Measurements from ENCODE around the gene NEDD9.

NEDD9 gene

DNA sequence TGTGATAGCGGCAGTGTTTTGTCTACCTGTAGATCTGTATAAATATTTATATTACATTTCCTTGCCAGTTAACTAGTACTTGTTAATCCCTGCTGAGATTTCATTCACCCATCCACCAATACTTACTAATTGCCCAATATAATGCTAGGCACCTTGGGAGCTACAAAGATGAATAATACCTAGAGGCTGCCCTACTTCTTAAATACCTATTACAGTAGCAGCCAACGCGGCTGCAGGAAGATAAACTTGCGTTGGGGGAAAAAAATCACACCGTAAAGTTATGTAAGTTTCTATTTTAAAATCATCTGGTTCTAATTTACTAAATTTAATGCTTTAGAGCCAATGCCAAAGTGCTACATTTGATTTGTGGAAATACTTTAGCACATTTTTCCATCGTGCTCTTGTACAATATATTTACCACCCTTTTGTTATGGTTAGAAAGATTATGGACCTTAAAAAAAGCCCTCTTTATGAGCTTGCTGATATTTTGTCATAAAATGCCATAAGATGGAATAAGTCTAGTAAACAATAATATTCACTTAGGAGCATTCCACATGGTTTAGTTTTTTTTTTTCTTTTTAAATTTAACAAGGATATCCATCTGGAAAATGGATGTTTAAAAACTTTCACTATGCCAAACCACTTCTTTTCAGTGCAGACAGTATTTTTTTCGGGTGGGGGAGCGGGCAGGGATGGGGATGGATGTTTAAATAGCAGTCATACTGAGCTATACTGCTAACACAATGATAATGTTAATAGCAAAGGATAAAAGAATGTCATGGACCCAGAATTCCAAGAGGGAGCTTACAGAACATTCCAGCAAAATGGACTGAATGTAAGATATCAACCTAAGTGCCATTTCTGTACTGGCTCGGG lies 13.2 kb upstream of the NEDD9 start:
- no peak overlapping the region for H3K9ac ChIP-seq (ENCODE audit: low read length)
- H3K4me3 ChIP-seq (ENCODE audit: low read length): no peak overlapping the region
- no peaks in the 10 kb centered on the region for H3K79me2 ChIP-seq (ENCODE audit: low read length)
- H4K20me1 ChIP-seq (ENCODE audit: insufficient read depth, low read length): peaks cover 5% of the 10 kb centered on the region
- no peaks in the 10 kb centered on the region for H3K27me3 ChIP-seq (ENCODE audit: low read depth, low read length)
- no peak overlapping the region for H2AFZ ChIP-seq (ENCODE audit: low read depth, low read length)
- peaks cover 35% of the 10 kb centered on the region for H3K36me3 ChIP-seq (replicated peaks; ENCODE audit: low read depth, low read length)
- H3K4me1 ChIP-seq (ENCODE audit: low read length): peaks cover 6% of the 10 kb centered on the region; the same call in 1 of the 2 replicates
- no peak overlapping the region for H3K27ac ChIP-seq (ENCODE audit: low read length)
- no peak overlapping the region for H3K4me2 ChIP-seq (ENCODE audit: low read length)
- no peak for TF ChIP-seq EZH2phosphoT487 (IDR thresholded peaks at IDR 0.05; ENCODE audit: low read depth)
- TF ChIP-seq, protein P1, sequence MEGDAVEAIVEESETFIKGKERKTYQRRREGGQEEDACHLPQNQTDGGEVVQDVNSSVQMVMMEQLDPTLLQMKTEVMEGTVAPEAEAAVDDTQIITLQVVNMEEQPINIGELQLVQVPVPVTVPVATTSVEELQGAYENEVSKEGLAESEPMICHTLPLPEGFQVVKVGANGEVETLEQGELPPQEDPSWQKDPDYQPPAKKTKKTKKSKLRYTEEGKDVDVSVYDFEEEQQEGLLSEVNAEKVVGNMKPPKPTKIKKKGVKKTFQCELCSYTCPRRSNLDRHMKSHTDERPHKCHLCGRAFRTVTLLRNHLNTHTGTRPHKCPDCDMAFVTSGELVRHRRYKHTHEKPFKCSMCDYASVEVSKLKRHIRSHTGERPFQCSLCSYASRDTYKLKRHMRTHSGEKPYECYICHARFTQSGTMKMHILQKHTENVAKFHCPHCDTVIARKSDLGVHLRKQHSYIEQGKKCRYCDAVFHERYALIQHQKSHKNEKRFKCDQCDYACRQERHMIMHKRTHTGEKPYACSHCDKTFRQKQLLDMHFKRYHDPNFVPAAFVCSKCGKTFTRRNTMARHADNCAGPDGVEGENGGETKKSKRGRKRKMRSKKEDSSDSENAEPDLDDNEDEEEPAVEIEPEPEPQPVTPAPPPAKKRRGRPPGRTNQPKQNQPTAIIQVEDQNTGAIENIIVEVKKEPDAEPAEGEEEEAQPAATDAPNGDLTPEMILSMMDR (IDR thresholded peaks at IDR 0.05; ENCODE audit: low read depth, low read length): no peak
- no peaks in the 10 kb centered on the region for H3K9me3 ChIP-seq (ENCODE audit: insufficient read depth, low read length)

DNA sequence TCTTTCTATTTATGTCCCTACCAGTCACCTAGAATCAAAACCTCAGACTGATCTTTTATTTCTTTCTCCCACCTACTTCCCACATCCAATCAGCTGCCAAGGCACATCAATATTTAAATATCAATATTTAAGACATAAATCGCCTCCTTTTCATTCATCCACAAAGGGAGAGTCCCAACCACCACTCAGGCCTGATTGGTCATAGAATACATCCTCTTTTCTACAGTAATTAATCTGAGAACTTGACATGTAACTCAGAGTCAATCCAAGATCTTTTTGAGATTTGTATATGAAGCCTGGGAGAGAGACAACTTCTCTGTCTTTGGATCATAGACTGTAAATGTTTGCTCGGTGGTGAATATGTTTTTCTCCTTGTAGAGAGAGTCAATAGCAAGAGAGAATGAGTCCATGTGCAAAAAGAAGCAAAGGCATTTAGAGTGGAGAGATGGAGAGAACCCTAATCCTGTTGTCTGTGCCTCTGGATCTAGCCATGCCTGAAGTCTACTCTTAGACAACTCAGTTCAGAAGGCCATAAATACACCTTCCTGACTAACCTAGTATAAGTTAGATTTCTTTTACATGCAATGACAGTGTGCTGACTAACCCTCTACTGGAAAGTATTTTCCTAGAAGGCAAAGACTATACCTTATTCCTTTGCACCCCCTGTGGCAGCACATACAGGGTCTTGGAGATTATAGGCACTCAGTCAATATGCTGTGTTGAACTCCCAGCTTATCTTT lies 12.1 kb upstream of the NEDD9 start:
- TF ChIP-seq, protein P1 (IDR thresholded peaks at IDR 0.05; ENCODE audit: low read depth, low read length): no peak
- no peak for TF ChIP-seq EZH2phosphoT487 (IDR thresholded peaks at IDR 0.05; ENCODE audit: low read depth)
- no peaks in the 10 kb centered on the region for H3K27me3 ChIP-seq (ENCODE audit: low read depth, low read length)
- peaks cover 24% of the 10 kb centered on the region for H3K36me3 ChIP-seq (replicated peaks; ENCODE audit: low read depth, low read length)
- no peaks in the 10 kb centered on the region for H3K9me3 ChIP-seq (ENCODE audit: insufficient read depth, low read length)
- peaks cover 6% of the 10 kb centered on the region; the same call in 1 of the 2 replicates for H3K4me1 ChIP-seq (ENCODE audit: low read length)
- H3K79me2 ChIP-seq (ENCODE audit: low read length): no peaks in the 10 kb centered on the region
- no peak overlapping the region for H2AFZ ChIP-seq (ENCODE audit: low read depth, low read length)
- H3K27ac ChIP-seq (ENCODE audit: low read length): no peak overlapping the region
- H3K4me2 ChIP-seq (ENCODE audit: low read length): no peak overlapping the region
- no peak overlapping the region for H3K4me3 ChIP-seq (ENCODE audit: low read length)
- peaks cover 5% of the 10 kb centered on the region for H4K20me1 ChIP-seq (ENCODE audit: insufficient read depth, low read length)
- H3K9ac ChIP-seq (ENCODE audit: low read length): no peak overlapping the region

DNA sequence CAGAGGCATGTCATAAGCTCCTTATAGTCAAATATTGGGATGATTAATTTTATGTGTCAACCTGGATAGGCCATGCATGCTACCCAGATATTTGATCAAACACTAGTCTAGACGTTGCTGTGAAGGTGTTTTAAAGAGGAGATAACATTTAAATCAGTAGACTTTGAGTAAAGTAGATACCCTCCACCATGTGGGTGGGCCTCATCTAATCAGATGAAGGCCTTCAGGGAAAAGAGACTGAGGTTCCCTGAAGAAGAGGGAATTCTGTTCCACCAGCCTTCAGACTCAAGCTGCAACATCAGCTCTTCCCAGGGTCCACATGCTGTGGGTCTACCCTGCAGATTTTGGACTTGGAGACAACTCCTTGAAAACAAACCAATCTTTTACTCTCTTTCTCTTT lies 11.4 kb upstream of the NEDD9 start:
- TF ChIP-seq, protein P1 (IDR thresholded peaks at IDR 0.05; ENCODE audit: low read depth, low read length): no peak
- no peak for TF ChIP-seq EZH2phosphoT487 (IDR thresholded peaks at IDR 0.05; ENCODE audit: low read depth)
- Histone ChIP-seq H3K4me1 (ENCODE audit: low read length) (peaks cover 6% of the 10 kb centered on the region; the same call in 1 of the 2 replicates), H3K27me3 (ENCODE audit: low read depth, low read length) (no peaks in the 10 kb centered on the region), H4K20me1 (ENCODE audit: insufficient read depth, low read length) (peaks cover 5% of the 10 kb centered on the region), H3K4me2 (ENCODE audit: low read length) (no peak overlapping the region), H3K9ac (ENCODE audit: low read length) (no peak overlapping the region), H3K79me2 (ENCODE audit: low read length) (no peaks in the 10 kb centered on the region), H3K9me3 (ENCODE audit: insufficient read depth, low read length) (no peaks in the 10 kb centered on the region), H3K36me3 (replicated peaks; ENCODE audit: low read depth, low read length) (peaks cover 17% of the 10 kb centered on the region), H3K4me3 (ENCODE audit: low read length) (no peak overlapping the region), H2AFZ (ENCODE audit: low read depth, low read length) (no peak overlapping the region), H3K27ac (ENCODE audit: low read length) (no peak overlapping the region)

DNA sequence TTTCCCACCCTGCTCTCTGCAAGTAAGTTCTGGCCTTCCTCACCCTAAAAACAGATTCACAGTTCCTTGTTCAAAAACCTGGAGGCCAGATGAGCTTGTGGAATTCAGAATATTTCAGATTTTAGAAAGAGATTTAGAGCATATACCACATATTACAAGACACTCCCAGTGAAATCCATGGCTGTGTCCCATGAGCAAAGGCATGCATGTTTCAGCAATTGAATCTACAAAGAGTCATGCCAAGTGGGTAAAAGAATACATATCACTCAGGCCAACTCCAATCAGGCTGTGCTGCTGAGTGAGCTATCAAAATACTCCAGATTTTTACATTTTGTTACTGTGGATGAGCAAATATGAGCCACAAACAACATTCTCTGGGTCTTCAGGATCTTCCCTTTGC lies 10.2 kb upstream of the NEDD9 start:
- H3K4me1 ChIP-seq (ENCODE audit: low read length): peaks cover 6% of the 10 kb centered on the region; the same call in 1 of the 2 replicates
- TF ChIP-seq, protein P1 (IDR thresholded peaks at IDR 0.05; ENCODE audit: low read depth, low read length): no peak
- no peak for TF ChIP-seq EZH2phosphoT487 (IDR thresholded peaks at IDR 0.05; ENCODE audit: low read depth)
- no peak overlapping the region for H3K4me2 ChIP-seq (ENCODE audit: low read length)
- H3K27ac ChIP-seq (ENCODE audit: low read length): no peak overlapping the region
- no peaks in the 10 kb centered on the region for H3K27me3 ChIP-seq (ENCODE audit: low read depth, low read length)
- H3K36me3 ChIP-seq (replicated peaks; ENCODE audit: low read depth, low read length): peaks cover 21% of the 10 kb centered on the region
- no peaks in the 10 kb centered on the region for H3K9me3 ChIP-seq (ENCODE audit: insufficient read depth, low read length)
- H3K79me2 ChIP-seq (ENCODE audit: low read length): no peaks in the 10 kb centered on the region
- H2AFZ ChIP-seq (ENCODE audit: low read depth, low read length): no peak overlapping the region
- H4K20me1 ChIP-seq (ENCODE audit: insufficient read depth, low read length): peaks cover 5% of the 10 kb centered on the region
- no peak overlapping the region for H3K4me3 ChIP-seq (ENCODE audit: low read length)
- H3K9ac ChIP-seq (ENCODE audit: low read length): no peak overlapping the region
